ENCODE results near the gene PRRT1. TPM values are rescaled to one million over a fixed set of nuclear protein-coding genes. Genes with fewer than 3 reads are reported as not detected.

PRRT1 gene
- total RNA-seq, 1 donor = under 0.01 TPM

GRCh38 chr6:32154514-32155161 is 2.9 kb upstream of the PRRT1 start:
- H4K20me1 ChIP-seq (ENCODE audit: insufficient read depth, low read length) = peaks cover 6% of the 10 kb centered on the region
- H3K27me3 ChIP-seq (ENCODE audit: insufficient read depth, low read length) = peaks cover 3% of the 10 kb centered on the region
- DNase-seq (ENCODE audit: insufficient read length, low spot score, missing footprints) = peak; percentile 83
- H3K4me1 ChIP-seq (ENCODE audit: insufficient read depth, low read length) = peaks cover 24% of the 10 kb centered on the region
- peak overlapping the region; percentile 91 for H3K4me2 ChIP-seq (ENCODE audit: insufficient read depth, low read length)
- peaks cover 18% of the 10 kb centered on the region for H3K79me2 ChIP-seq (ENCODE audit: insufficient read depth, low read length)
- peaks cover 14% of the 10 kb centered on the region for H3K36me3 ChIP-seq (ENCODE audit: insufficient read depth, low read length)
- peak overlapping the region; percentile 97 for H2AFZ ChIP-seq (ENCODE audit: low read length)
- peak; percentile 54 for TF ChIP-seq CTCF (IDR thresholded peaks at IDR 0.05; ENCODE audit: extremely low read depth, low read depth, low read length)
- H3K9me3 ChIP-seq (ENCODE audit: low read depth, low read length) = no peaks in the 10 kb centered on the region
- H3K27ac ChIP-seq (ENCODE audit: low read depth, low read length) = peak overlapping the region; percentile 90
- H3K4me3 ChIP-seq (ENCODE audit: insufficient read depth, low read length) = peak overlapping the region; percentile 97

- Histone ChIP-seq H3K4me2 (ENCODE audit: insufficient read depth, low read length) (peak within 1 kb of the TSS; percentile 91), H4K20me1 (ENCODE audit: insufficient read depth, low read length) (peaks cover 6% of the 10 kb centered on the region), H3K4me1 (ENCODE audit: insufficient read depth, low read length) (peaks cover 24% of the 10 kb centered on the region), H2AFZ (ENCODE audit: low read length) (peak within 1 kb of the TSS; percentile 97), H3K9me3 (ENCODE audit: low read depth, low read length) (no peaks in the 10 kb centered on the region), H3K4me3 (ENCODE audit: insufficient read depth, low read length) (peak within 1 kb of the TSS; percentile 97), H3K79me2 (ENCODE audit: insufficient read depth, low read length) (peaks cover 18% of the 10 kb centered on the region), H3K27ac (ENCODE audit: low read depth, low read length) (peak within 1 kb of the TSS; percentile 90), H3K27me3 (ENCODE audit: insufficient read depth, low read length) (peaks cover 7% of the 10 kb centered on the region), H3K36me3 (ENCODE audit: insufficient read depth, low read length) (peaks cover 14% of the 10 kb centered on the region)
- DNase-seq (ENCODE audit: insufficient read length, low spot score, missing footprints) = peak; percentile 95
- no peak for TF ChIP-seq CTCF (IDR thresholded peaks at IDR 0.05; ENCODE audit: extremely low read depth, low read depth, low read length)
Observed at GRCh38 chr6:32153564-32154513, 2.1 kb upstream of the PRRT1 start, which contains the start of gene PPT2. TSS of gene PPT2 (plus strand) at chr6:32154141. CDS start at chr6:32154595, 454 bp downstream.

GRCh38 chr6:32152769-32153563 is 1.2 kb upstream of the PRRT1 start:
- peak overlapping the region; percentile 90 for H3K27ac ChIP-seq (ENCODE audit: low read depth, low read length)
- no peak for TF ChIP-seq CTCF (IDR thresholded peaks at IDR 0.05; ENCODE audit: extremely low read depth, low read depth, low read length)

More at GRCh38 chr6:32152769-32153563, 1.2 kb upstream of the PRRT1 start:
- peaks cover 16% of the 10 kb centered on the region for H3K27me3 ChIP-seq (ENCODE audit: insufficient read depth, low read length)
- no peaks in the 10 kb centered on the region for H3K9me3 ChIP-seq (ENCODE audit: low read depth, low read length)
- H3K36me3 ChIP-seq (ENCODE audit: insufficient read depth, low read length) = peaks cover 5% of the 10 kb centered on the region
- H2AFZ ChIP-seq (ENCODE audit: low read length) = peak overlapping the region; percentile 97
- H3K4me3 ChIP-seq (ENCODE audit: insufficient read depth, low read length) = peak overlapping the region; percentile 97
- DNase-seq (ENCODE audit: insufficient read length, low spot score, missing footprints) = peak; percentile 88
- peaks cover 6% of the 10 kb centered on the region for H4K20me1 ChIP-seq (ENCODE audit: insufficient read depth, low read length)
- peaks cover 18% of the 10 kb centered on the region for H3K79me2 ChIP-seq (ENCODE audit: insufficient read depth, low read length)
- peaks cover 24% of the 10 kb centered on the region for H3K4me1 ChIP-seq (ENCODE audit: insufficient read depth, low read length)
- peak overlapping the region; percentile 91 for H3K4me2 ChIP-seq (ENCODE audit: insufficient read depth, low read length)
